GM12892 (cell line): ENCODE results near the gene C2CD3.

ENCODE experiments used
- POLR2A ChIP-seq: IDR thresholded peaks from 2 replicates; pipeline ENCODE4 v1.6.1; 2011; ENCODE audit warnings: low read depth, low read length, control low read depth
- POLR2AphosphoS5 ChIP-seq: IDR thresholded peaks from 2 replicates; pipeline ENCODE4 v1.6.1; 2011; ENCODE audit warnings: low read depth, low read length, control low read depth
- TAF1 ChIP-seq: IDR thresholded peaks from 2 replicates; pipeline ENCODE4 v1.6.1; 2011; ENCODE audit warnings: low read depth, mild to moderate bottlenecking, control low read depth, low read length, borderline replicate concordance

DNA sequence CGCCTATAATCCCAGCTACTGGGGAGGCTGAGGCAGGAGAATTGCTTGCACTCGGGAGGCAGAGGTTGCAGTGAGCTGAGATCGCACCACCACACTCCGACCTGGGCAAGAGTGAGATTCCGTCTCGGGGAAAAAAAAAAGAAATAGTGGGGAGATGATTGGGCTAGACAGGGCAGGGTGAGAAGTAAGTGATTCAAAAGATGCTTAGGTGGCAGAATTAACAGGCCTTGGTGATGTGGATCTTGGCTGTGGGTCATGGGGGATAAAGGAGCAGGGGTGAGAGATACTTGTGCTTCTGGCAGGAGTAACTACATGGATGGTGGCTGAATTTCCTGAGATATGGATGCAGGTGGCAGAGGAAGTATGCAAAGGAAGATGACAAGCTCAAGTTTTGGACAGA lies 148.8 kb downstream of the C2CD3 start:
- TF ChIP-seq POLR2AphosphoS5 (no peak), POLR2A (no peak), TAF1 (no peak)
